Epithelial cell of esophagus (primary cell): ENCODE results near the gene CCNY.
A peak's percentile ranks its signal among the peaks of the same experiment; 100 is the strongest.
"Not testable (repeated sequence)": the region's sequence is repeated elsewhere in the genome, so short reads cannot be mapped to it uniquely, and the experiment has no call there.

Experiments
- DNase-seq: peaks from one replicate; pipeline ENCODE4 v3.0.0; 2010; ENCODE audit warnings: low read depth
- H3K4me3 ChIP-seq: 2 replicates; pipeline ENCODE4 v1.5.1; 2011; ENCODE audit warnings: mild to moderate bottlenecking, low read length, control low read depth
- CTCF ChIP-seq: IDR thresholded peaks from 2 replicates; pipeline ENCODE4 v1.5.1; 2011; ENCODE audit warnings: low read depth, mild to moderate bottlenecking, low read length, control low read depth, inconsistent platforms; ENCODE audit not compliant: insufficient read depth; ENCODE audit errors: missing control alignments

Gene CCNY

GRCh38 chr10:35516102-35516670, 179.9 kb downstream of the CCNY start:
- H3K4me3 ChIP-seq = no peak overlapping the region
- TF ChIP-seq CTCF = no peak
- DNase-seq = no peak

- DNase-seq = peak; percentile 19
- no peak overlapping the region for H3K4me3 ChIP-seq
- no peak for TF ChIP-seq CTCF
Observed at GRCh38 chr10:35517431-35518181, 181.3 kb downstream of the CCNY start.

GRCh38 chr10:35518187-35518586, 181.9 kb downstream of the CCNY start:
- not testable (repeated sequence) for DNase-seq, H3K4me3 ChIP-seq

GRCh38 chr10:35520996-35521395, 184.7 kb downstream of the CCNY start:
- TF ChIP-seq CTCF = no peak
- DNase-seq = no peak
- H3K4me3 ChIP-seq = no peak overlapping the region

GRCh38 chr10:35523670-35524225, 187.4 kb downstream of the CCNY start:
- TF ChIP-seq CTCF = no peak
- no peak overlapping the region for H3K4me3 ChIP-seq
- no peak for DNase-seq

- no peak for TF ChIP-seq CTCF
Observed at GRCh38 chr10:35526746-35527145, 190.4 kb downstream of the CCNY start.

GRCh38 chr10:35532141-35532540, 195.8 kb downstream of the CCNY start:
- H3K4me3 ChIP-seq = no peak overlapping the region
- DNase-seq = no peak
- TF ChIP-seq CTCF = no peak

More at GRCh38 chr10:35526746-35527145, 190.4 kb downstream of the CCNY start:
- H3K4me3 ChIP-seq = no peak overlapping the region
- no peak for DNase-seq
